ENCODE measurements around the gene THRA. TPM values are rescaled to one million over a fixed set of nuclear protein-coding genes. Genes with fewer than 3 reads are reported as not detected.

THRA gene
- total RNA-seq, 2 donors from 2014 or later: 35.2 to 79.8 TPM

- DNase-seq (ENCODE audit: low spot score): no peak
- no peaks in the 10 kb centered on the region for H3K36me3 ChIP-seq
- H3K4me1 ChIP-seq (replicated peaks): peaks cover 29% of the 10 kb centered on the region
- TF ChIP-seq POLR2AphosphoS5 (IDR thresholded peaks at IDR 0.05): no peak
- no peaks in the 10 kb centered on the region for H3K9me3 ChIP-seq
- H3K4me3 ChIP-seq: peak overlapping the region in 1 of 2 donors; percentile 4
- intact Hi-C loops (cut with DNase I): no loop called here
- H3K27me3 ChIP-seq (replicated peaks; ENCODE audit: insufficient read depth): no peaks in the 10 kb centered on the region
- 47% methylated on average over 5 of the region's 5 CpGs for WGBS
- peak overlapping the region; percentile 88 to 97 for H3K27ac ChIP-seq
These were observed 44.9 kb downstream of the THRA start for GRCh38 chr17:40107522-40108174.

GRCh38 chr17:40108970-40109824 is 46.4 kb downstream of the THRA start:
- intact Hi-C loops (cut with DNase I): no loop called here
- Histone ChIP-seq H3K4me1 (replicated peaks) (peaks cover 38% of the 10 kb centered on the region), H3K36me3 (no peaks in the 10 kb centered on the region), H3K4me3 (no peak overlapping the region), H3K27me3 (replicated peaks; ENCODE audit: insufficient read depth) (no peaks in the 10 kb centered on the region), H3K9me3 (no peaks in the 10 kb centered on the region), H3K27ac (peak overlapping the region; percentile 88 to 97)
- DNase-seq (ENCODE audit: low spot score): no peak
- 92% methylated on average over 9 of the region's 9 CpGs for WGBS
- no peak for TF ChIP-seq POLR2A (IDR thresholded peaks at IDR 0.05)
- no peak for TF ChIP-seq CTCF (IDR thresholded peaks at IDR 0.05)
- TF ChIP-seq POLR2AphosphoS5 (IDR thresholded peaks at IDR 0.05): no peak

GRCh38 chr17:40110026-40110845 is 47.5 kb downstream of the THRA start:
- Histone ChIP-seq H3K27ac (peak overlapping the region; percentile 88 to 97), H3K4me3 (no peak overlapping the region), H3K27me3 (replicated peaks; ENCODE audit: insufficient read depth) (no peaks in the 10 kb centered on the region), H3K36me3 (no peaks in the 10 kb centered on the region), H3K9me3 (no peaks in the 10 kb centered on the region), H3K4me1 (replicated peaks) (peaks cover 42% of the 10 kb centered on the region)
- no peak for DNase-seq (ENCODE audit: low spot score)
- WGBS: 58% methylated on average over 3 of the region's 3 CpGs
- intact Hi-C loops (cut with DNase I): loop anchor here (5.0 kb wide), 1 partner anchor 48 kb away; the partner anchor contains the start of gene THRA
- TF ChIP-seq POLR2AphosphoS5 (IDR thresholded peaks at IDR 0.05): no peak
- TF ChIP-seq CTCF (IDR thresholded peaks at IDR 0.05): no peak
- no peak for TF ChIP-seq POLR2A (IDR thresholded peaks at IDR 0.05)

GRCh38 chr17:40111221-40112128 is 48.7 kb downstream of the THRA start:
- peak overlapping the region; percentile 88 to 97 for H3K27ac ChIP-seq
- DNase-seq (ENCODE audit: low spot score): peak; percentile 90
- no peak overlapping the region for H3K4me3 ChIP-seq
- H3K36me3 ChIP-seq: no peaks in the 10 kb centered on the region
- intact Hi-C loops (cut with DNase I): loop anchor here (2.0 to 5.0 kb wide), 2 partner anchors 49 to 57 kb away; partner anchors contain the start of gene THRA
- no peaks in the 10 kb centered on the region for H3K27me3 ChIP-seq (replicated peaks; ENCODE audit: insufficient read depth)
- 0% methylated on average over 12 of the region's 12 CpGs for WGBS
- peaks cover 42% of the 10 kb centered on the region for H3K4me1 ChIP-seq (replicated peaks)
- H3K9me3 ChIP-seq: no peaks in the 10 kb centered on the region
- TF ChIP-seq POLR2A (IDR thresholded peaks at IDR 0.05) (peak; percentile 32), POLR2AphosphoS5 (IDR thresholded peaks at IDR 0.05) (peak; percentile 84), CTCF (IDR thresholded peaks at IDR 0.05) (peak; percentile 51 to 96 (median 89))
